Hepatocyte (in vitro differentiated cells): ENCODE results near the gene SLC25A19. TPM values are rescaled to one million over a fixed set of nuclear protein-coding genes. Genes with fewer than 3 reads are reported as not detected.

Experiments used
- DNase-seq: peaks from one replicate; pipeline ENCODE4 v3.0.0-alpha.2; 2016; ENCODE audit warnings: low spot score
- H2AFZ ChIP-seq: fragments of 200-600 bp; sonication (generic); 2 replicates; pipeline ENCODE4 v1.6.0; 2016; ENCODE audit warnings: antibody characterized with exemption, mild to moderate bottlenecking
- H3K27ac ChIP-seq: fragments of 200-600 bp; sonication (generic); 2 replicates; pipeline ENCODE4 v1.5.1; 2016; ENCODE audit warnings: mild to moderate bottlenecking
- H3K27me3 ChIP-seq: fragments of 200-600 bp; sonication (generic); 2 replicates; pipeline ENCODE4 v1.6.1; 2016
- H3K36me3 ChIP-seq: fragments of 200-600 bp; sonication (generic); replicated peaks from 2 replicates; pipeline ENCODE4 v1.5.1; 2016; ENCODE audit warnings: low read depth; ENCODE audit not compliant: insufficient read depth
- H3K4me1 ChIP-seq: fragments of 200-600 bp; sonication (generic); 2 replicates; pipeline ENCODE4 v1.5.1; 2016; ENCODE audit warnings: mild to moderate bottlenecking, moderate library complexity; ENCODE audit not compliant: insufficient read depth
- H3K4me2 ChIP-seq: fragments of 200-600 bp; sonication (generic); 2 replicates; pipeline ENCODE4 v1.6.0; 2016
- H3K4me3 ChIP-seq: fragments of 200-600 bp; sonication (generic); 2 replicates; pipeline ENCODE4 v1.5.1; 2016; ENCODE audit warnings: mild to moderate bottlenecking
- H3K79me2 ChIP-seq: fragments of 200-600 bp; sonication (generic); 2 replicates; pipeline ENCODE4 v1.6.0; 2017; ENCODE audit warnings: mild to moderate bottlenecking
- H3K9me2 ChIP-seq: fragments of 200-600 bp; sonication (generic); replicated peaks from 2 replicates; pipeline ENCODE4 v1.6.0; 2017; ENCODE audit warnings: mild to moderate bottlenecking; ENCODE audit not compliant: insufficient read depth
- H3K9me3 ChIP-seq: fragments of 200-600 bp; sonication (generic); 2 replicates; pipeline ENCODE4 v1.5.1; 2016; ENCODE audit warnings: low read depth, mild to moderate bottlenecking
- H4K20me1 ChIP-seq: fragments of 200-600 bp; sonication (generic); 2 replicates; pipeline ENCODE4 v1.6.0; 2016; ENCODE audit warnings: mild to moderate bottlenecking; ENCODE audit not compliant: insufficient read depth, poor library complexity, severe bottlenecking
- CTCF ChIP-seq: fragments of 200-600 bp; sonication (generic); IDR thresholded peaks from 2 replicates; pipeline ENCODE4 v1.5.1; 2016; ENCODE audit warnings: antibody characterized with exemption, mild to moderate bottlenecking; ENCODE audit not compliant: poor library complexity
- EZH2 ChIP-seq: fragments of 200-600 bp; sonication (generic); IDR thresholded peaks from 2 replicates; pipeline ENCODE4 v1.6.1; 2016; ENCODE audit warnings: antibody characterized with exemption, mild to moderate bottlenecking, borderline replicate concordance
- EZH2phosphoT487 ChIP-seq: fragments of 200-600 bp; sonication (generic); IDR thresholded peaks from one replicate; pipeline ENCODE4 v1.6.1; 2018; ENCODE audit warnings: antibody characterized with exemption, mild to moderate bottlenecking, low read depth, moderate library complexity; ENCODE audit not compliant: unreplicated experiment, severe bottlenecking
- WGBS: methylation state at CpG from one replicate; pipeline ENCODE4 v1.1.6; 2016; ENCODE audit warnings: low lambda C conversion rate; ENCODE audit errors: missing lambda C conversion rate; 5-methylcytosine and 5-hydroxymethylcytosine counted together
- polyA plus RNA-seq: library from polyadenylated mRNA; unstranded; fragments of >200 nt; fragmentation: Nextera tagmentation; extraction: Ambion mirVana; gene quantifications from 2 replicates; pipeline ENCODE4 v1.2.1, GENCODE V29; 2016
- total RNA-seq: library from RNA; depleted of rRNA; stranded (reverse); fragments of >200 nt; gene quantifications from 2 replicates; pipeline ENCODE4 v1.2.3, GENCODE V29; 2014

SLC25A19 gene
- total and polyA plus RNA-seq, 2 experiments from 2014 or later = 4.6 to 7.6 TPM

GRCh38 chr17:75301502-75302206 is 12.4 kb upstream of the SLC25A19 start:
- no peak overlapping the region for H3K27ac ChIP-seq
- no peaks in the 10 kb centered on the region for H3K36me3 ChIP-seq
- H3K9me2 ChIP-seq = no peaks in the 10 kb centered on the region
- no peak for DNase-seq
- no peaks in the 10 kb centered on the region for H3K4me1 ChIP-seq
- H3K9me3 ChIP-seq = no peaks in the 10 kb centered on the region
- H3K79me2 ChIP-seq = no peaks in the 10 kb centered on the region
- no peak overlapping the region for H2AFZ ChIP-seq
- WGBS = 90% methylated on average over 17 of the region's 17 CpGs
- H3K4me3 ChIP-seq = no peak overlapping the region
- H4K20me1 ChIP-seq = no peaks in the 10 kb centered on the region
- no peak overlapping the region for H3K4me2 ChIP-seq
- TF ChIP-seq EZH2 (no peak), CTCF (no peak), EZH2phosphoT487 (no peak)
- no peaks in the 10 kb centered on the region for H3K27me3 ChIP-seq

- Histone ChIP-seq H3K79me2 (no peaks in the 10 kb centered on the region), H3K9me2 (no peaks in the 10 kb centered on the region), H3K36me3 (no peaks in the 10 kb centered on the region), H3K27me3 (no peaks in the 10 kb centered on the region), H3K4me1 (no peaks in the 10 kb centered on the region), H2AFZ (no peak overlapping the region), H3K4me3 (no peak overlapping the region), H3K27ac (no peak overlapping the region), H3K9me3 (no peaks in the 10 kb centered on the region), H4K20me1 (no peaks in the 10 kb centered on the region), H3K4me2 (no peak overlapping the region)
- 89% methylated on average over 9 of the region's 9 CpGs for WGBS
- TF ChIP-seq CTCF = no peak
- no peak for TF ChIP-seq EZH2
- no peak for TF ChIP-seq EZH2phosphoT487
- no peak for DNase-seq
Observed at GRCh38 chr17:75301049-75301448, 11.8 kb upstream of the SLC25A19 start.

DNA sequence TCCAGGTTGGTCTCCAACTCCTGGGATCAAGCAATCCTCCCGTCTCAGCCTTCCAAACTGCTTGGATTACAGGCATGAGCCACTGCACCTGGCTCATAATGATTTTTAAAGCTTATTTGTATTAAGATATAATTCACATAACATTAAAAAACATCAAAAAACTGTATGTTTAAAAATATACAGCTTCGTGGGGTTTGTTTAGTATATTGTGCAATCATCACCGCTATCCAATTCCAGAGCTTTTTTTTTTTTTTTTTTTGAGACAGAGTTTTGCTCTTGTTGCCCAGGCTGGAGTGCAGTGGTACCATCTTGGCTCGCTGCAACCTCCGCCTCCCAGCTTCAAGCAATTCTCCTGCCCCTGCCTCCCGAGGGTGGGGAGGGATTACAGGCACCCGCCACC is 11.0 kb upstream of the SLC25A19 start:
- Histone ChIP-seq H3K36me3 (no peaks in the 10 kb centered on the region), H2AFZ (no peak overlapping the region), H3K79me2 (no peaks in the 10 kb centered on the region), H3K27me3 (no peaks in the 10 kb centered on the region), H4K20me1 (no peaks in the 10 kb centered on the region), H3K4me3 (no peak overlapping the region), H3K4me2 (no peak overlapping the region), H3K9me3 (no peaks in the 10 kb centered on the region), H3K9me2 (no peaks in the 10 kb centered on the region), H3K4me1 (no peaks in the 10 kb centered on the region), H3K27ac (no peak overlapping the region)
- no peak for DNase-seq
- TF ChIP-seq CTCF (no peak), EZH2 (no peak), EZH2phosphoT487 (no peak)
- 74% methylated on average over 7 of the region's 7 CpGs for WGBS
